Measurements from ENCODE around the gene NHLRC4.

The NHLRC4 gene

GRCh38 chr16:553601-554296, 13.1 kb upstream of the NHLRC4 start:
- DNase-seq (ENCODE audit: low read depth in 2 of 2): no peak

- DNase-seq (ENCODE audit: low read depth in 2 of 2): no peak
These were observed 12.5 kb upstream of the NHLRC4 start for GRCh38 chr16:554297-554621.

DNA sequence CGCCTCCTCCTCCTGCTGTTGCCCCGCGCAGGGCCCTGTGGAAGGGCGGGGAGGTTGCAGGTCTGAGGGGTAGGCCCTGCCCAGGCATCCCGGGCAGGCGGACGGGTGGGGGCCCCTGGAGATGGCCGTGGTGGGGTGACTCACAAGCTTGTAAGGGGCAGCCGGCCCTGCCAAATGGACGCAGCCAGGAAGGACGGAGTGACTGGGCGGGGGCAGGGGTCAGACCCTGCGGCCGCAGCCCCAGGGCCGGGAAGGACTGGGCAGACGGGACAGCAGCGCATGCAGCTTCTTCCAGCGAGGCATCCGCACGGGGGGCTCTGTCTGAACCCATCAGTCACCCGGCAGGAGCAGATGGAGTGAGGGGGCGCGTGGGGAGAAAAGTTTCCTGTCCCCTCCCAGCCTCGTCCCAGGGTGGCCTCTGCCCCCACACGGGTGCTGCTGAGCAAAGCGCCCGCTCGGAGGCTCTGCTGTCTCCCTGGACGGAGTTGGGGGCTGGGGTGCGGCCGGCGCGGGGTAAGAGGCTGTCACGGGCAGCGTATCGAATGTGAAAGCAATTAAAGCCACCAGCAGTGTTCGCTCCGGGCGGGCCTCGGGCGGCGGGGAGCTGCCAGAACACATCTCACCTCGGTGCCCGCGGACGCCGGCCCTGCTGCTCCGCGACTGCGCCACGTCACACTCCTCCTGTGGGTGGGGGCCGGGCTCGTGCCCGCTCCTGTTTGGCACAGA, 12.0 kb upstream of the NHLRC4 start:
- DNase-seq (ENCODE audit: low read depth in 2 of 2): no peak

- DNase-seq (ENCODE audit: low read depth in 2 of 2): no peak
These were observed 11.0 kb upstream of the NHLRC4 start for GRCh38 chr16:555528-556473.

GRCh38 chr16:556474-557173, 10.2 kb upstream of the NHLRC4 start:
- no peak for DNase-seq (ENCODE audit: low read depth in 2 of 2)

- no peak for DNase-seq (ENCODE audit: low read depth in 2 of 2)
These were observed 9.1 kb upstream of the NHLRC4 start for GRCh38 chr16:557463-558297.

GRCh38 chr16:558298-559020, 8.3 kb upstream of the NHLRC4 start:
- DNase-seq (ENCODE audit: low read depth in 2 of 2): no peak

GRCh38 chr16:559021-559380, 7.8 kb upstream of the NHLRC4 start:
- no peak for DNase-seq (ENCODE audit: low read depth in 2 of 2)

DNA sequence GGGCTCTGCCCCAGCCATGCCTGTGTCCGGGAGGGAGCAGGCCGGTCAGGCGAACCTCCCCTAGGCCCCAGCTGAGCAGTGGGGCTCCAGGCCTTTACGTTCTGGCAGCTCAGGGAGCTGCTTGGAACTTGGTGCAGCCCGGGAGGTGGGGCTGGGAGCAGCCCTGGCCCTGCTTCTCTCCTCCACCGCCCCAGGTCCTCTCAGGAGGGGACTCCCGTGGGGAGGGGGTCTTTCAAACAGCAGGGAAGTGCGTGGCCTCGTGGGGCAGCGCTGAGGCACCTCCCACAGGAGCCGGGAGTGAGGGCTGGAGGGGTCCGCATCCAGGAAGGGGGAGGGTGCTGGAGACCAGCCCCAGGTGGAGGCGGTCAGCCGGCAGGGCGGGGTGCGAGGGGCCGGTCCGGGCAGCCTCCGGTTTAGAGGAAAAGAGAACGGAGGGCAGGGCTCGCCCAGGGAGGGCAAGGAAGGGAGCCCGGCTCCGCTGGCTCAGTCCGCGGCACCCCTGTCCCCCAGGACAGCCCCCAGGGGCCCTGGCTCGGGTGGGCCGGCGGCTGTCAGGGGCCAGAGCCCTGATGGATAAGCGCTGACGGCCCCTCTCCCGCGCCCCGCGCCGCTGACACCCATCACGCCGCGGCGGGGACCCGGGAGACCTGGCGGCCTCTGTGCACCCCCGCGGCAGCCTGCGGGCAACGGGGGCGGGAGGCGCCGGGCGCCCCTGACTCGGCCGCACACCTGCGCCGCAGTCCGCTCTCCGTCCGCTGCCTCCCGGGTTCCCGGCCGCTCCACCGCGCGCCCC, 7.2 kb upstream of the NHLRC4 start:
- DNase-seq (ENCODE audit: low read depth in 2 of 2): no peak

DNA sequence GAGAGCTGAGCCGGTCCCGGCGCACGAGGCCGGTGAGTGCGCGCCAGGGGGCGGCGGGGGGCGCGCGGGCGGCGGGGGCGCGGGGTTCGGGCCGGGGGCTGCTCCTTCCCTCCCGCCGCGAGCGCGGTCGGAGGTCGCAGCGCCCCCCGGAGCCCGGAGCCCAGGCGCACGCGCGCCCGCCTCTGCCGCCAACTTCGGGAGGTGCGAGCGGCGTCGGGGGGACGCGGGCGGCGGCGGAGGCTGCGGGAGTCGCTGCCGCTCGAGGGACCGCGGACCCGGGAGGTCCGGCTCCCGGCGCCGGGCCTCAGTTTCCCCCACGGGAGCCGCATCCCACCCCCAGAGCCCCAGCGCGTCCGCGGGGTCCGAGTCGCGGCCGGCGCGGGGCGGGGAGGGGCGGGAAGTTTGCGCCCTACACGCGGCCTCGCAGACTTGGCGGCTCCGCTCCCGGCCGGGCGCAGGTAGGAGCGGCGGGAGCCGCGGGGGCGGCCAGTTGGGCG, 6.6 kb upstream of the NHLRC4 start, which contains the start of gene PRR35:
Gene PRR35 (plus strand): TSS at position 191 of the 497 bp plus-strand sequence. CDS start 2,901 bp downstream, outside the sequence.
- DNase-seq (ENCODE audit: low read depth in 2 of 2): no peak

DNA sequence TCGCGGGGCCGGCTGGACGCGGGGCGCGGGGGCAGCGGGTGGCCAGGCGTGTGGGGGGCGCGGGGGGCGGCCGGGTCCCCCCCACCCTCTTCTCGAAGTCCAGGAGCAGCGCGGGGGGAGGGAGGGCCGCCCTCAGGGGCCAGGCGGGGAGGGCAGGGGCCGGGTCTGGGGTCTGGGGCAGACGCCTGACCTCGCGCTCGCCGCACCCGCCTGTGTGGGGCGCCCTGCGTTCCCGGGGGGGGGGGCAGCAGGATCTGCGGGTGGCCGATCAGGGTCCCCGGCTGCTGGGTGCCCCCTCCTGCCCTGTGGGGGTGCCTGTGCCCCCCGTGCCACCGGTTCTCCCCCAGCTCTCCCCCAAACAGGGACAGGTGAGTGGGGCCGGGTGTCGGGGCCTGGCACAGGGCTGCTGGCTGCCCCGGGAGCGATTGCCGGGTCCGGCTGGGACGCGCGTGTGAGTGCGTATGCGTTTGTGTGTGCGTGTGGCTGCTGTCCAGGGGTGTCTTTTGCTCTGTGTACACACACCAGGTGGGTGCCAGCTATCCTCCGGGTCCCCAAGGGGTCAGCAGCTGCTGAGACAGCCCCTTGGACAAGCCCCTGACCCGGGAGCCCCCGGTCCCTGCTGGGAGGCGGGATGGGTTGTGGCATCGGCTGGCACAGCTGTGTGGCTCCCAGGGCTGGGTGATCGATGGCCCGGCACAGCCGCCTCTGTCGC, 5.9 kb upstream of the NHLRC4 start:
- no peak for DNase-seq (ENCODE audit: low read depth in 2 of 2)

DNA sequence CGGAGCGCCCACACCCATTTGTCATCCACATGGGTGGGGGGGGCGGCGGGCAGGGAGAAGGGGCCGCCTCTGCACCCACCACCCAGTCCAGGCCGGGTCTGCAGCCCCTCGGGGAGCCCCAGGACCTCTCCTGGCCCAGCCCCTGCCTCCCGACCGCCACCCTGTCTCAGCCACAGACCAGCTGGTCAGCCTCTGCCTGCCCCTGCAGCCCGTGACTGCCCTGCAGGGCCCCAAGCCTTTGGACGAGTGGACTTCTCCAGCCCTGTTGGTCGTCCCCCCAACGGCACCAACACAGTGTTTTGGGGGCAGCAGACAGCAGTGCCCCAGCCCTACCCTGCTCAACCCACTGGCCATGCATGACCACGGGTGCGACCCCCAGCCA, 5.4 kb upstream of the NHLRC4 start:
- no peak for DNase-seq (ENCODE audit: low read depth in 2 of 2)

DNA sequence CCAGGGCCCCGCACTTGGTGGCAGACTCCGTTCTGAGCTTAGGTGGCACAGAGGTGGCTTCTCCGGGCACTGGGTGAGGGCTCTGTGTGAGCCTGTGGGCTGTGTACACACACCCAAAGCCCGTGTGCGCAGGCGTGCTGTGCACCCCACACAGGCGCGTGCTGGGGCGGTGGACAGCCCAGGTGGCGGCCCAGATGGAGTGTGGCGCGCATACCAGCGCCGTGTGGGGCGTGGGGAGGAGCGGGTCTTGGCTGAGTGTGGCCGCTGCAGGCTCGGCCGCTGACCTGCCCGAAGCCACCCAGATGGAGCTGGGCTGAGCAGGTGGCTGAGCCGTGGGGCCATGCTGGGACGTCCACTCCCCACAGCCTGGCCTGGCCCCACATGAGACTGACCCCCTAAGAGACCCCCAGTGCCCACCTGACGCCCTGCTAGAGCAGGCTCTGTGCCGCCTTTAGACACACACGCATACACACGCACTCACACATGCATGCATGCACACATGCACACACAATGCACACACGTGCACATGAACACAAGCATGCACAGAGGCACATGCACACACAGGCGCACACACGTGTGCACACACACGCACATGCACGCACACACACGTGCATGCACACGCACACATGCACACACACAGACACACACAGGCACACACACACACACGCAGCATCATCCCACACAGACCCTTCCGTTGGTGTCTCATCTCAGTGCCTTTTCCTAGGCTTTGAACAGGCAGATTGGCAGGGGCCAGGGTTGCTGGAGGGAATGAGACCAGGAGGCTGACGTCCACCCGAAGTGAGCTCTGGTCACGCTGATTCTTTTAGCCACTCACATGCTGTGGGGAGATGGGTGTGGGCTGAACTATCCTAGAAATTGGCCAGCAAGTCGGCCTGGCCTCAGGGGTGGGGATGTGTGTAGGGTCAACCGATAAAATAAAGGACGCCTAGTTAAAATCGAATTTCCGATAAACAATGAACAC, 4.6 kb upstream of the NHLRC4 start:
- no peak for DNase-seq (ENCODE audit: low read depth in 2 of 2)

DNA sequence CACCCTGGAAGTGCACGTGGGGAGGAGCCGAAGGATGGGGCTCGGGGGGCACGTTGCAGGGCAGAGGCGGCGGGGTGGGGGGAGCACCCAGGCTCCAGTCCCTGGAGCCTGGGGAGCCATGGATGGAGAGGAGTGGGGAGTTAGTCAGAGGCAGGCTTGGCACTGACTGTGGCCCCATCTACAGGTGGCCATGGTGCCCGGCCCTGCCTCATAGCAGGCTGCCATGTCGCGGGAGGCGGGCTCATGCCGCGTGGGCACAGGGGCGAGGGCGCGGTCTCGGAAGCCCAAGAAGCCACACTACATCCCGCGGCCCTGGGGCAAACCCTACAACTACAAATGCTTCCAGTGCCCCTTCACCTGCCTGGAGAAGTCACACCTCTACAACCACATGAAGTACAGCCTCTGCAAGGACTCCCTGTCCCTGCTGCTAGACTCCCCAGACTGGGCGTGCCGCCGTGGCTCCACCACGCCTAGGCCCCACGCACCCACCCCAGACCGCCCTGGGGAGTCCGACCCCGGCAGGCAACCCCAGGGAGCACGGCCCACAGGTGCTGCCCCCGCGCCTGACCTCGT, 3.6 kb upstream of the NHLRC4 start:
- no peak for DNase-seq (ENCODE audit: low read depth in 2 of 2)

- DNase-seq (ENCODE audit: low read depth in 2 of 2): no peak
These were observed 2.0 kb upstream of the NHLRC4 start for GRCh38 chr16:564690-565418.
